Fibroblast of skin of left biceps (primary cell): Measurements from ENCODE around the gene RABEP2.
A peak's percentile ranks its signal among the peaks of the same experiment; 100 is the strongest.
"Not testable (repeated sequence)": the region's sequence is repeated elsewhere in the genome, so short reads cannot be mapped to it uniquely, and the experiment has no call there.

ENCODE experiments used
- DNase-seq, 2 experiments: peaks; one replicate each; pipeline ENCODE4 v3.0.0-alpha.2; 2013; ENCODE audit warnings: low read depth in 2 of 2

Gene RABEP2

DNA sequence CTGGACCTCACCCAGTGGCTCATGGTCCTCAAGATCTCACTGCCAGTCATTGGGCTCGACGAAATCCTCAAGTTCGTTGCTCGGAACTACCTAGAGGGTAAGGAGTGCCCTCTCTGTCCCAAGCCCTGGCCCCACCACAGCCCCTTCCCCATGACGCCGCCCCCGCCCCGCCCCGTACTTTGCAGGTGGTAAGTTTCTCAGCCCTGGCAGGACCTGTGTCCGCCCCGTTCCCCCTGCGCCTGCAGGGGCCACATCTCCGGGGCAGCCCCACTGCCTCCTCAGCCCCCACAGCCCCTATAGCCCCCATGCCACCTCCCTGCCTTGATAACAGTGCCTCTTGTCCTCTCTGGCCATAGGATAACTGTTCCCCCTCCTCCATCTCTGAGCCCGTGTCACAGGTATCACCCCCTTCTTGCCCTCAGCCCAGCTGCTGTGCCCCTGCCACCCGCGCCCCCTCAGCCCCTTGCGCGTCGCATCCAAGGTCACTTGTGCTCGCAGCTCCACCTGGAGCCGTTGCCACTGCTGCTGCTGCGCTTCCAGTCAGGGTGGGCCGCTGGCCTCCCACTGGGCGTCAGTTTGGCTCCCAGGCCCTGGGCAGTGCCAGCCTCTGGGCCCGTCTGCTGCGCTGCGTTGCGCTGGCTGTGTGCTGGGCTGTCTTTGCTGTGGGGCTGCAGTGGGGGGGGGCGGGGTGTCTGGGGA is 21.5 kb downstream of the RABEP2 start:
- DNase-seq, result no peak

DNA sequence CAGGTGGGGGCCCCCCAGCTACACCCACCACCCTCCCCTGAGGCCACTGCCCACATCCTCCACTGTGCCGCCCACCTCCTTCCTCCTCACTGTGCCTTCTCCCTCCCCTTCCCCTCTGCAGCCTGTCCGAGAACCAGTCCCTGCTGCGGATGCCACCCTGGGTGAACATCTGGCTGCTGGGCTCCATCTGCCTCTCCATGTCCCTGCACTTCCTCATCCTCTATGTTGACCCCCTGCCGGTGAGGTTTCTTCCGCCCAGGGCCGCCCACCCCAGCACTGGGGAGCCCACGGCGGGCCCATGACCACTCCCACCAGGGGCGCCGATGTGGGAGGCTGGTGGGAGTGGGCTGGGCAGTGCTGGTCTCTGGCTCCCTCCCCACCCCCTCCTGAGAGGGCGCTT is 22.1 kb downstream of the RABEP2 start:
- DNase-seq, result no peak

DNA sequence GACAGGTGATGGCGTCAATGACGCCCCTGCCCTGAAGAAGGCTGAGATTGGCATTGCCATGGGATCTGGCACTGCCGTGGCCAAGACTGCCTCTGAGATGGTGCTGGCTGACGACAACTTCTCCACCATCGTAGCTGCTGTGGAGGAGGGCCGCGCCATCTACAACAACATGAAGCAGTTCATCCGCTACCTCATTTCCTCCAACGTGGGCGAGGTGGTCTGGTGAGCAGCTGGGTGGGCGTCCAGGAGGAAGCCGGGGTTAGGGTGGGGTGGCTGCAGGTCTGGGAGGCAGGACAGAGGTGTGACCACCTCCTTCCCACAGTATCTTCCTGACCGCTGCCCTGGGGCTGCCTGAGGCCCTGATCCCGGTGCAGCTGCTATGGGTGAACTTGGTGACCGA is 23.2 kb downstream of the RABEP2 start:
- no peak for DNase-seq

GRCh38 chr16:28900601-28901000 is 24.4 kb downstream of the RABEP2 start:
- DNase-seq, result no peak

DNA sequence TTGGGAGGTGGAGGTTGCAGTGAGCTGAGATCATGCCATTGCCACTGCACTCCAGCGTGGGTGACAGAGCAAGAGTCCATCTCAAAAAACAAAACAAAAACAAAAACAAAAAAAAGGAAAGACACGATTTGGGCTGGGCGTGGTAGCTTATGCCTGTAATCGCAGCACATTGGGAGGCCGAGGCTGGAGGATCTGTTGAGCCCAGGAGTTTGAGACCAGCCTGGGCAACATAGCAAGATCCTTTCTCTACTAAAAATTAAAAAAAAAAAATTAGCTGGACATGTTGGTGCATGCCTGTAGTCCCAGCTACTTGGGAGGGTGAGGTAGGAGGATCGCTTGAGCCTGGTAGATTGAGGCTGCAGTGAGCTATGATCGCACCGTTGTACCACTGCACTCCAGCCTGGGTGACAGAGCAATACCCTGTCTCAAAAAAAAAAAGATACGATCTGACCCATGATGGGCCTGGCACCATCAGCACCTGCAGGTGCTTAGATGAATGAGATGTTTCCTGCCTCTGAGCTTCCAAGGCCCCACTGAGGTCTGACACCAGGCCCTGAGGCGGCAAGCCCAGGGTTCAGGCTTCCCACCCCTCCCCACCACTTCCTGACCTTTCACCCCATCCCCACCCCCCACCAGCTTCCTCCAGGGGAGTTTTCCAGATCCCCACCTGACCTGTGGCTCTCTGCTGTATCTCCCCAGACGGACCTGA is 25.0 kb downstream of the RABEP2 start:
- no peak for DNase-seq

GRCh38 chr16:28898942-28899341 is 26.1 kb downstream of the RABEP2 start:
- DNase-seq, result no peak

DNA sequence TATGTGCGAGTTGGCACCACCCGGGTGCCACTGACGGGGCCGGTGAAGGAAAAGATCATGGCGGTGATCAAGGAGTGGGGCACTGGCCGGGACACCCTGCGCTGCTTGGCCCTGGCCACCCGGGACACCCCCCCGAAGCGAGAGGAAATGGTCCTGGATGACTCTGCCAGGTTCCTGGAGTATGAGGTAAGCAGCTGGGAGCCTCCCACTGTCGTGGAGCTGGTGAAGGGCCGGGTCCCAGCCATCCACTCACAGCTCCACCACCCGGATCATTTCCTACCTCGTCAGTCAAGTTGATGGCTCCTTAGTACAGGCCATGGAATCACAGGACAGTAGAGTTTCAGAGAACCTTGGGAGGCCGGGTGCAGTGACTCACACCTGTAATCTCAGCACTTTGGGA is 26.8 kb downstream of the RABEP2 start:
- DNase-seq, result no peak

DNA sequence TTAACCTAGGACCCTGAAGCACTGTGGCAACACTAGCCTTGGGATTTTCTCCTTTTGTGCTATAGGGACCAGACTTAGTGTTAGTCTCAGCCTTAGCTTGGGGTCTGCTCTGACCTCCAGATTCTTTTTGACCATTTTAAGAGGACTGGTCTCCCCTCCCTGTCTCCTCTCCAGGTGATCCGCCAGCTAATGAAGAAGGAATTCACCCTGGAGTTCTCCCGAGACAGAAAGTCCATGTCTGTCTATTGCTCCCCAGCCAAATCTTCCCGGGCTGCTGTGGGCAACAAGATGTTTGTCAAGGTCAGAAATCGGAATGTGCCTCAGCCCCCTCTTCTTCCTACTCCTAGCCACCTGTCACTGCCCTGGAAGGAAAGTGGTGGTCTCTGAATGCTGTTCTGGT is 27.2 kb downstream of the RABEP2 start:
- no peak for DNase-seq

DNA sequence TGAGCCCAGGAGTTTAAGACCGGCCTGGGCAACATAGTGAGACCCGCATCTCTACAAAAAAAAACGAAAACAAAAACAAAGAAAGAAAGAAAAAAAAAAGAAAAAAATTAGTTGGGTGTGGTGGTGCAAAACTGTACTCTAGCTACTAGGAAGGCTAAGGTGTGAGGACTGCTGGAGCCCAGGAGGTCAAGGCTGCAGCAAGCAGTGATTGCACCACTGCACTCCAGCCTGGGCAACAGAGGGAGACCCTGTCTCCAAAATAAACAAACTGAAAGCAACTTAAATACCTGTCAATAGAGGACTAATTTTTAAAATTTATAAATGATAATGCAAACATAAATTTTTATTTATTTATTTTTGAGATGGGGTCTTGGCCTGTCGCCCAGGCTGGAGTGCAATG is 29.4 kb downstream of the RABEP2 start:
- DNase-seq, result no peak

DNA sequence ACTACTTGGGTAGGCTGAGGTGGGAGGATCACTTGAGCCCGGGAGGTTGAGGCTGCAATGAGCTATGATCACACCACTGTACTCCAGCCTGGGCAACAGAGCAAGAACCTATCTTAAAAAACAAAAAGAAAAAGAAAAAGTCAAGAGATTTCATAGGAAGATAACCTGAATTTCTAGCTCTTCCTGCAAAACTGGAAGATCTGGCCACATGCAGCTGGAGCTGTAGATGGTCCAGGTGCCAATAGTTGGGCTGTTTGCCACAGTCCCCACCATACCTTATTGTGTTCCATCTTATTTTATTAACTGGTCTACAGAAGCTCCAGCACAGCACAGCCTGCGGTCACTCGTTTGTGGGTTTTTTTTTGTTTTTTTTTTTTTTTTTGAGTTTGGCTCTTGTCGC is 31.7 kb downstream of the RABEP2 start:
- no peak for DNase-seq

GRCh38 chr16:28891964-28892890 is 32.8 kb downstream of the RABEP2 start:
- no peak for DNase-seq

DNA sequence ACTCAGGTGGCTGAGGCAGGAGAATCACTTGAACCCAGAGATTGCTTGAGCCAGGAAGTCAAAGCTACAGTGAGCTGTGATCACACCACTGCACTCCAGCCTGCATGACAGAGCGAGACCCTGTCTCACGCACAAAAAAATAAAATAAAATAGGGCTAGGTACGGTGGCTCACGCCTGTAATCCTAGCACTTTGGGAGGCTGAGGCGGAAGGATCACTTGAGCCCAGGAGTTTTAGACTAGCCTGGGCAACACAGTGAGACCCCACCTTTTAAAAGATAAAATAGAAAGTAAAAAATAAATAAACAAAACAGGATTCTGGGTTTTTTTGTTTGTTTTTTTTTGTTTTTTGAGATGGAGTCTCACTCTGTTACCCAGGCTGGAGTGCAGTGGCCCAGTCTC is 34.7 kb downstream of the RABEP2 start:
- DNase-seq, result not testable (repeated sequence)

DNA sequence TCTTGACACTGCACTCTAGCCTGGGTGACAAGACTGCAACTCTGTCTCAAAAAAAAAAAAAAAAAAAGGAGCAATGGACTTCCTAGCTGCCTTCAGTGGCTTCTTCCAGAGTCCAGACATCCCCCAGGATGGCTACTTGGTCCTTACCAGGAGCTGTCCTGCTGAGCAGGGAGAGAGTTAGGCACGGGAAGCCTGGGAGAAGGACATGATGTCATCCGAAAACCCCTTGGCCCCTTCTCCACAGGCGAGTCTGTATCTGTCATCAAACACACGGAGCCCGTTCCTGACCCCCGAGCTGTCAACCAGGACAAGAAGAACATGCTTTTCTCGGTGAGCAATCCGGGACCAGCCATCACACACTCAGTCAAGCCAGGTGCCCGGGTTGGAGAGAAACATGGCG is 38.1 kb downstream of the RABEP2 start:
- DNase-seq, result no peak

GRCh38 chr16:28884045-28884444 is 41.0 kb downstream of the RABEP2 start:
- no peak for DNase-seq

DNA sequence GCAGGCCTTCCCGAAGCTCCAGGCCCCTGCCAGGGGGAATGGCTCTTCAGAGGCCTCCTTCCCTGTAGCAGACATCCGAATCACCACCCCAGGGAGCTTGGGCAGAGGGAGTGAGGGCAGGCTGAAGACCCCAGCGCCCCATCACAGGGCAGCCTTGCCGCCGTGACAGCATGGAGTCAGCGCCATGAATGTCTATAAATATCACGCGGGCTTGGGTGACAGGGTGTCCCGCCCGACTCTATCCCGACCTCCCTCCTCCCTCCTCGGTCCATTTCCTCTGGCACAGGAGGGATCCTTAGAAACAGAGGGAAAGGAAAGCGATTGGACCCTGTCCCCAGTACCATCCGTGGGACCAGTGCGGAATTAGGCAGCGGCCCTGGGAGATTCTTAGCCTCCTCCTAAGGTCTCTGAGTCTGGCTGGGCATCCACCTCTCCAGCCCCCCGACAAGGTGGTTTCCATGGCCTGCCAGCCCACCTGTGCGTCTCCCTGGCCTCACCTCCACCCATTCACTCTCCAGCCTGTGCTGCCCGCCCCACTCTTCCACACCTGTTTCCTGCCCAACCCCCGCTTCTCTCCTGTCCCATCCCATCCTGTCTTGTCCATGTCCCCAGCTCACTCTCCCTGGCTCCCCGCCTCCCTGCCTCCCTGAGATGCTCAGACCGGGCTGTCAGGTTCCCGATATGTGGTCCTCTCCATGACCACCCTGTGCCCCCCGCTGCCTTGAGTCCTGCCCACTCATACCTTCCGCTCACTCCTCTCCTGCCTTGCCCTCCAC is 41.6 kb downstream of the RABEP2 start:
- DNase-seq, result no peak

- no peak for DNase-seq
Measured at GRCh38 chr16:28882551-28883160, 42.4 kb downstream of the RABEP2 start.

GRCh38 chr16:28881565-28881964 is 43.5 kb downstream of the RABEP2 start:
- not testable (repeated sequence) for DNase-seq

DNA sequence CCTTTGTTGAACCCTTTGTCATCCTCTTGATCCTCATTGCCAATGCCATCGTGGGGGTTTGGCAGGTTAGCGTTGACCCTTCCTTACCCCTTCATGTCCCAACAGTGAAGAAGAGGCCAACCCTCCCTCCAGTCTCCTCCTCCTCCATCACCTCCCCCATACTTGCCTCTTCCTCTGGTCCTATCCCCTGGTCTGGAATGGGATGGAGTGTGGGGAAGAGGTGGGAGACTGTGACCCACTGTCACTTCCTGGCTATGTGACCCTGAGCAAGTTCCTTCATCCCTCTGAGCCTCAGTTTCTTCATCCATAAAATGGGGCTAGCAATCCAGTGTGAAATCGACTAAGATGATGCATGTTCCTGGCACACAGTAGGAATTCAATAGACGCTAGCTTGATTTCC is 44.1 kb downstream of the RABEP2 start:
- no peak for DNase-seq

DNA sequence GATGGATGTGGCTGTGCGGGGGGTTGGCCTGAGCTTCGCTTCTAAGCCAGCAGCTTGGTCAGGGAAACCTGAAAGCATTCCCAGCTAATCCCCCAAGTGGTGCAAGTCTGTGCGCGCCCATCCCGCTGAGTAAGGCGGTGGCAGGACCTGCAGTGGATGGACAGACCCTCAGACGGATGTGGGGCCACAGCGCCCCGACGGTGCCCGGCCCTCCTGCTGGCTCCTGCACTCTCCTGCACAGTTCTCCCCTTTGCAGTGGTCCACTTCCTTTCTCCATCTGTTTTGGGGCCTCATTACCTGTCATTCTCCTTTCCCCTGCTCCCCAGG is 44.5 kb downstream of the RABEP2 start:
- no peak for DNase-seq

GRCh38 chr16:28879841-28880588 is 45.0 kb downstream of the RABEP2 start:
- DNase-seq, result peak; percentile 41 to 54
